GM23338 (cell line): ENCODE measurements around the gene SLC17A5.

Experiments used
- CREB1 ChIP-seq: fragments of 250-450 bp; sonication (Bioruptor Pico); IDR thresholded peaks from 2 replicates; pipeline ENCODE4 v1.5.0; 2020; ENCODE audit warnings: low read depth, mild to moderate bottlenecking, moderate library complexity
- EZH2 ChIP-seq: fragments of 200-600 bp; sonication (generic); IDR thresholded peaks from one replicate; pipeline ENCODE4 v1.8.0; 2017; ENCODE audit warnings: antibody characterized with exemption, mild to moderate bottlenecking, low read depth; ENCODE audit not compliant: unreplicated experiment
- EZH2phosphoT487 ChIP-seq: fragments of 200-600 bp; sonication (generic); IDR thresholded peaks from one replicate; pipeline ENCODE4 v1.8.1; 2018; ENCODE audit warnings: antibody characterized with exemption; ENCODE audit not compliant: unreplicated experiment
- JUNB ChIP-seq: IDR thresholded peaks from one replicate; pipeline ENCODE4 v1.6.1; 2016; ENCODE audit warnings: antibody characterized with exemption; ENCODE audit not compliant: unreplicated experiment
- NANOG ChIP-seq: IDR thresholded peaks from 2 replicates; pipeline ENCODE4 v1.6.1; 2016; ENCODE audit warnings: antibody characterized with exemption, borderline replicate concordance
- POLR2AphosphoS5 ChIP-seq: IDR thresholded peaks from 2 replicates; pipeline ENCODE4 v1.6.1; 2016; ENCODE audit warnings: antibody characterized with exemption, low read depth
- STAT1 ChIP-seq: IDR thresholded peaks from one replicate; pipeline ENCODE4 v1.6.1; 2016; ENCODE audit warnings: antibody characterized with exemption; ENCODE audit not compliant: unreplicated experiment
- ZNF114 ChIP-seq: fragments of 250-450 bp; sonication (Bioruptor Pico); IDR thresholded peaks from 2 replicates; pipeline ENCODE4 v1.5.0; 2020; ENCODE audit warnings: mild to moderate bottlenecking, moderate library complexity
- ZNF331 ChIP-seq: fragments of 250-450 bp; sonication (Bioruptor Pico); IDR thresholded peaks from 2 replicates; pipeline ENCODE4 v1.5.0; 2020; ENCODE audit warnings: low read depth, mild to moderate bottlenecking, moderate library complexity
- TF ChIP-seq, protein P1 (sequence below), 2 experiments: fragments of 200-600 bp in 1 of 2; sonication (generic) in 1 of 2; conservative IDR thresholded peaks; 2 replicates each; pipeline versions ENCODE4 v1.5.1 to v1.6.1; 2016 to 2017; ENCODE audit warnings: antibody characterized with exemption in 2 of 2, low read depth in 2 of 2, mild to moderate bottlenecking in 2 of 2, moderate library complexity in 1 of 2
- TF ChIP-seq, protein P2 (sequence below): fragments of 250-450 bp; sonication (Bioruptor Pico); IDR thresholded peaks from 2 replicates; pipeline ENCODE4 v1.5.0; 2020; ENCODE audit warnings: mild to moderate bottlenecking, moderate library complexity
- TF ChIP-seq, protein P3 (sequence below): IDR thresholded peaks from one replicate; pipeline ENCODE4 v1.6.1; 2018; ENCODE audit warnings: antibody characterized with exemption; ENCODE audit not compliant: unreplicated experiment
- TF ChIP-seq, protein P4 (sequence below): IDR thresholded peaks from 2 replicates; pipeline ENCODE4 v1.6.1; 2016; ENCODE audit warnings: antibody characterized with exemption

DNA sequence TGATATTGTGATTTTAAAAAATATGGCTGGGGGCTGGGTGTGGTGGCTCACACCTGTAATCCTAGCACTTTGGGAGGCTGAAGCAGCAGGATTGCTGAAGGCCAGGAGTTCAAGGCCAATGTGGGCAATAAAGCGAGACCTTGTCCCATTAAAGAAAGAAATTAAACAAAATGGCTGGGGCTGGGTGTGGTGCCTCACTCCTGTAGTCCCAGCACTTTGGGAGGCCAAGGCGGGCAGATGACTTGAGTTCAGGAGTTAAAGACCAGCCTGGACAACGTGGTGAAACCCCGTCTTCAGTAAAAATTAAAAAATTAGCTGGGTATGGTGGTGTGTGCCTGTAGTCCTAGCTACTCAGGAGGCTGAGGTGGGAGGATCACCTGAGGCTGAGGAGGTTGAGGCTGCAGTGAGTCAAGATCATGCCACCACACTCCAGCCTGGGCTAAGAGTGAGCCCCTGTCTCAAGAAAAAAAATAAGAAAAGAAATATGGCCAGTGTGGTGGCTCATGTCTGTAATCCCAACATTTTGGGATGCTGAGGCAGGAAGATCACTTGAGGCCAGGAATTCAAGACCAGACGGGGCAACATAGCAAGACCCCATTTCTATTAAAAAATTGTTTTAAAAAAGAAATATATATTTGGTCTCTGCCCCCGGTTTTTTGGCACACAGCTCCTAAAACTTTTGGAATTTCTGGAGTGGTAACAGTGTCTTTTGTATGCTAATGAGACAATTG lies 39.8 kb downstream of the SLC17A5 start:
- TF ChIP-seq EZH2phosphoT487 (no peak), EZH2 (no peak), POLR2AphosphoS5 (no peak), ZNF331 (CRISPR knock-in tag) (no peak), ZNF114 (CRISPR knock-in tag) (no peak), CREB1 (CRISPR knock-in tag) (no peak), JUNB (no peak), NANOG (no peak), STAT1 (no peak)
- TF ChIP-seq, protein P1, sequence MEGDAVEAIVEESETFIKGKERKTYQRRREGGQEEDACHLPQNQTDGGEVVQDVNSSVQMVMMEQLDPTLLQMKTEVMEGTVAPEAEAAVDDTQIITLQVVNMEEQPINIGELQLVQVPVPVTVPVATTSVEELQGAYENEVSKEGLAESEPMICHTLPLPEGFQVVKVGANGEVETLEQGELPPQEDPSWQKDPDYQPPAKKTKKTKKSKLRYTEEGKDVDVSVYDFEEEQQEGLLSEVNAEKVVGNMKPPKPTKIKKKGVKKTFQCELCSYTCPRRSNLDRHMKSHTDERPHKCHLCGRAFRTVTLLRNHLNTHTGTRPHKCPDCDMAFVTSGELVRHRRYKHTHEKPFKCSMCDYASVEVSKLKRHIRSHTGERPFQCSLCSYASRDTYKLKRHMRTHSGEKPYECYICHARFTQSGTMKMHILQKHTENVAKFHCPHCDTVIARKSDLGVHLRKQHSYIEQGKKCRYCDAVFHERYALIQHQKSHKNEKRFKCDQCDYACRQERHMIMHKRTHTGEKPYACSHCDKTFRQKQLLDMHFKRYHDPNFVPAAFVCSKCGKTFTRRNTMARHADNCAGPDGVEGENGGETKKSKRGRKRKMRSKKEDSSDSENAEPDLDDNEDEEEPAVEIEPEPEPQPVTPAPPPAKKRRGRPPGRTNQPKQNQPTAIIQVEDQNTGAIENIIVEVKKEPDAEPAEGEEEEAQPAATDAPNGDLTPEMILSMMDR (conservative IDR thresholded peaks at IDR 0.05; ENCODE audit: low read depth in 2 of 2), result no peak
- TF ChIP-seq, protein P2, sequence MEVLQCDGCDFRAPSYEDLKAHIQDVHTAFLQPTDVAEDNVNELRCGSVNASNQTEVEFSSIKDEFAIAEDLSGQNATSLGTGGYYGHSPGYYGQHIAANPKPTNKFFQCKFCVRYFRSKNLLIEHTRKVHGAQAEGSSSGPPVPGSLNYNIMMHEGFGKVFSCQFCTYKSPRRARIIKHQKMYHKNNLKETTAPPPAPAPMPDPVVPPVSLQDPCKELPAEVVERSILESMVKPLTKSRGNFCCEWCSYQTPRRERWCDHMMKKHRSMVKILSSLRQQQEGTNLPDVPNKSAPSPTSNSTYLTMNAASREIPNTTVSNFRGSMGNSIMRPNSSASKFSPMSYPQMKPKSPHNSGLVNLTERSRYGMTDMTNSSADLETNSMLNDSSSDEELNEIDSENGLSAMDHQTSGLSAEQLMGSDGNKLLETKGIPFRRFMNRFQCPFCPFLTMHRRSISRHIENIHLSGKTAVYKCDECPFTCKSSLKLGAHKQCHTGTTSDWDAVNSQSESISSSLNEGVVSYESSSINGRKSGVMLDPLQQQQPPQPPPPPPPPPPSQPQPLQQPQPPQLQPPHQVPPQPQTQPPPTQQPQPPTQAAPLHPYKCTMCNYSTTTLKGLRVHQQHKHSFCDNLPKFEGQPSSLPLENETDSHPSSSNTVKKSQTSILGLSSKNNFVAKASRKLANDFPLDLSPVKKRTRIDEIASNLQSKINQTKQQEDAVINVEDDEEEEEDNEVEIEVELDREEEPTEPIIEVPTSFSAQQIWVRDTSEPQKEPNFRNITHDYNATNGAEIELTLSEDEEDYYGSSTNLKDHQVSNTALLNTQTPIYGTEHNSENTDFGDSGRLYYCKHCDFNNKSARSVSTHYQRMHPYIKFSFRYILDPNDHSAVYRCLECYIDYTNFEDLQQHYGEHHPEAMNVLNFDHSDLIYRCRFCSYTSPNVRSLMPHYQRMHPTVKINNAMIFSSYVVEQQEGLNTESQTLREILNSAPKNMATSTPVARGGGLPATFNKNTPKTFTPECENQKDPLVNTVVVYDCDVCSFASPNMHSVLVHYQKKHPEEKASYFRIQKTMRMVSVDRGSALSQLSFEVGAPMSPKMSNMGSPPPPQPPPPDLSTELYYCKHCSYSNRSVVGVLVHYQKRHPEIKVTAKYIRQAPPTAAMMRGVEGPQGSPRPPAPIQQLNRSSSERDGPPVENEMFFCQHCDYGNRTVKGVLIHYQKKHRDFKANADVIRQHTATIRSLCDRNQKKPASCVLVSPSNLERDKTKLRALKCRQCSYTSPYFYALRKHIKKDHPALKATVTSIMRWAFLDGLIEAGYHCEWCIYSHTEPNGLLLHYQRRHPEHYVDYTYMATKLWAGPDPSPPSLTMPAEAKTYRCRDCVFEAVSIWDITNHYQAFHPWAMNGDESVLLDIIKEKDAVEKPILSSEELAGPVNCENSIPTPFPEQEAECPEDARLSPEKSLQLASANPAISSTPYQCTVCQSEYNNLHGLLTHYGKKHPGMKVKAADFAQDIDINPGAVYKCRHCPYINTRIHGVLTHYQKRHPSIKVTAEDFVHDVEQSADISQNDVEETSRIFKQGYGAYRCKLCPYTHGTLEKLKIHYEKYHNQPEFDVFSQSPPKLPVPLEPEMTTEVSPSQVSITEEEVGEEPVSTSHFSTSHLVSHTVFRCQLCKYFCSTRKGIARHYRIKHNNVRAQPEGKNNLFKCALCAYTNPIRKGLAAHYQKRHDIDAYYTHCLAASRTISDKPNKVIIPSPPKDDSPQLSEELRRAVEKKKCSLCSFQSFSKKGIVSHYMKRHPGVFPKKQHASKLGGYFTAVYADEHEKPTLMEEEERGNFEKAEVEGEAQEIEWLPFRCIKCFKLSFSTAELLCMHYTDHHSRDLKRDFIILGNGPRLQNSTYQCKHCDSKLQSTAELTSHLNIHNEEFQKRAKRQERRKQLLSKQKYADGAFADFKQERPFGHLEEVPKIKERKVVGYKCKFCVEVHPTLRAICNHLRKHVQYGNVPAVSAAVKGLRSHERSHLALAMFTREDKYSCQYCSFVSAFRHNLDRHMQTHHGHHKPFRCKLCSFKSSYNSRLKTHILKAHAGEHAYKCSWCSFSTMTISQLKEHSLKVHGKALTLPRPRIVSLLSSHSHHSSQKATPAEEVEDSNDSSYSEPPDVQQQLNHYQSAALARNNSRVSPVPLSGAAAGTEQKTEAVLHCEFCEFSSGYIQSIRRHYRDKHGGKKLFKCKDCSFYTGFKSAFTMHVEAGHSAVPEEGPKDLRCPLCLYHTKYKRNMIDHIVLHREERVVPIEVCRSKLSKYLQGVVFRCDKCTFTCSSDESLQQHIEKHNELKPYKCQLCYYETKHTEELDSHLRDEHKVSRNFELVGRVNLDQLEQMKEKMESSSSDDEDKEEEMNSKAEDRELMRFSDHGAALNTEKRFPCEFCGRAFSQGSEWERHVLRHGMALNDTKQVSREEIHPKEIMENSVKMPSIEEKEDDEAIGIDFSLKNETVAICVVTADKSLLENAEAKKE, result no peak
- TF ChIP-seq, protein P3, sequence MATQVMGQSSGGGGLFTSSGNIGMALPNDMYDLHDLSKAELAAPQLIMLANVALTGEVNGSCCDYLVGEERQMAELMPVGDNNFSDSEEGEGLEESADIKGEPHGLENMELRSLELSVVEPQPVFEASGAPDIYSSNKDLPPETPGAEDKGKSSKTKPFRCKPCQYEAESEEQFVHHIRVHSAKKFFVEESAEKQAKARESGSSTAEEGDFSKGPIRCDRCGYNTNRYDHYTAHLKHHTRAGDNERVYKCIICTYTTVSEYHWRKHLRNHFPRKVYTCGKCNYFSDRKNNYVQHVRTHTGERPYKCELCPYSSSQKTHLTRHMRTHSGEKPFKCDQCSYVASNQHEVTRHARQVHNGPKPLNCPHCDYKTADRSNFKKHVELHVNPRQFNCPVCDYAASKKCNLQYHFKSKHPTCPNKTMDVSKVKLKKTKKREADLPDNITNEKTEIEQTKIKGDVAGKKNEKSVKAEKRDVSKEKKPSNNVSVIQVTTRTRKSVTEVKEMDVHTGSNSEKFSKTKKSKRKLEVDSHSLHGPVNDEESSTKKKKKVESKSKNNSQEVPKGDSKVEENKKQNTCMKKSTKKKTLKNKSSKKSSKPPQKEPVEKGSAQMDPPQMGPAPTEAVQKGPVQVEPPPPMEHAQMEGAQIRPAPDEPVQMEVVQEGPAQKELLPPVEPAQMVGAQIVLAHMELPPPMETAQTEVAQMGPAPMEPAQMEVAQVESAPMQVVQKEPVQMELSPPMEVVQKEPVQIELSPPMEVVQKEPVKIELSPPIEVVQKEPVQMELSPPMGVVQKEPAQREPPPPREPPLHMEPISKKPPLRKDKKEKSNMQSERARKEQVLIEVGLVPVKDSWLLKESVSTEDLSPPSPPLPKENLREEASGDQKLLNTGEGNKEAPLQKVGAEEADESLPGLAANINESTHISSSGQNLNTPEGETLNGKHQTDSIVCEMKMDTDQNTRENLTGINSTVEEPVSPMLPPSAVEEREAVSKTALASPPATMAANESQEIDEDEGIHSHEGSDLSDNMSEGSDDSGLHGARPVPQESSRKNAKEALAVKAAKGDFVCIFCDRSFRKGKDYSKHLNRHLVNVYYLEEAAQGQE, result no peak
- TF ChIP-seq, protein P4, sequence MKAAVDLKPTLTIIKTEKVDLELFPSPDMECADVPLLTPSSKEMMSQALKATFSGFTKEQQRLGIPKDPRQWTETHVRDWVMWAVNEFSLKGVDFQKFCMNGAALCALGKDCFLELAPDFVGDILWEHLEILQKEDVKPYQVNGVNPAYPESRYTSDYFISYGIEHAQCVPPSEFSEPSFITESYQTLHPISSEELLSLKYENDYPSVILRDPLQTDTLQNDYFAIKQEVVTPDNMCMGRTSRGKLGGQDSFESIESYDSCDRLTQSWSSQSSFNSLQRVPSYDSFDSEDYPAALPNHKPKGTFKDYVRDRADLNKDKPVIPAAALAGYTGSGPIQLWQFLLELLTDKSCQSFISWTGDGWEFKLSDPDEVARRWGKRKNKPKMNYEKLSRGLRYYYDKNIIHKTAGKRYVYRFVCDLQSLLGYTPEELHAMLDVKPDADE, result no peak
